ENCODE results near the gene SLC17A2.

Gene SLC17A2

GRCh38 chr6:25952535-25952934 lies 22.0 kb upstream of the SLC17A2 start:
- H3K4me3 ChIP-seq (ENCODE audit: low read depth, low read length) = no peak overlapping the region

GRCh38 chr6:25951296-25952032 lies 21.0 kb upstream of the SLC17A2 start:
- Histone ChIP-seq H3K4me1 (ENCODE audit: control insufficient read depth, insufficient read depth, low read length) (no peaks in the 10 kb centered on the region), H3K9me3 (ENCODE audit: control insufficient read depth, insufficient read depth, low read depth, low read length) (no peaks in the 10 kb centered on the region), H3K27ac (ENCODE audit: extremely low read depth, low read depth, low read length) (no peak overlapping the region), H3K36me3 (ENCODE audit: control insufficient read depth in 2 of 2, insufficient read depth in 1 of 2, low read length in 2 of 2) (no peaks in the 10 kb centered on the region), H3K4me3 (ENCODE audit: low read depth, low read length) (no peak overlapping the region)
- POLR2A ChIA-PET = no interaction called here
- CTCF ChIA-PET = interaction anchor here (0.6 to 1.2 kb wide), 2 partner anchors 51 to 562 kb away, joined by 3 read pairs; no protein-coding TSS in a partner anchor
- no peak for TF ChIP-seq ZNF426 (tag by site-specific recombination; IDR thresholded peaks at IDR 0.05)
- no peak for TF ChIP-seq ZNF335 (tag by site-specific recombination; conservative IDR thresholded peaks at IDR 0.05)
- TF ChIP-seq ZNF792 (tag by site-specific recombination; IDR thresholded peaks at IDR 0.05) = no peak
- TF ChIP-seq ZBTB10 (tag by site-specific recombination; IDR thresholded peaks at IDR 0.05) = no peak
- TF ChIP-seq ZNF513 (tag by site-specific recombination; IDR thresholded peaks at IDR 0.05) = no peak
- no peak for TF ChIP-seq ZNF776 (tag by site-specific recombination; IDR thresholded peaks at IDR 0.05; ENCODE audit: borderline replicate concordance)
- no peak for TF ChIP-seq BCL11A (tag by site-specific recombination; IDR thresholded peaks at IDR 0.05; ENCODE audit: low read depth)
- TF ChIP-seq BCL6B (tag by site-specific recombination; IDR thresholded peaks at IDR 0.05) = no peak

More at GRCh38 chr6:25952535-25952934, 22.0 kb upstream of the SLC17A2 start:
- no peaks in the 10 kb centered on the region for H3K36me3 ChIP-seq (ENCODE audit: control insufficient read depth in 2 of 2, insufficient read depth in 1 of 2, low read length in 2 of 2)
- H3K27ac ChIP-seq (ENCODE audit: extremely low read depth, low read depth, low read length) = no peak overlapping the region
- POLR2A ChIA-PET = no interaction called here
- CTCF ChIA-PET = interaction anchor here (0.6 to 1.2 kb wide), 3 partner anchors 10 to 158 kb away, joined by 3 to 5 read pairs (median 3); no protein-coding TSS in a partner anchor
- H3K4me1 ChIP-seq (ENCODE audit: control insufficient read depth, insufficient read depth, low read length) = no peaks in the 10 kb centered on the region
- no peaks in the 10 kb centered on the region for H3K9me3 ChIP-seq (ENCODE audit: control insufficient read depth, insufficient read depth, low read depth, low read length)
- TF ChIP-seq ZNF266 (tag by site-specific recombination; IDR thresholded peaks at IDR 0.05; ENCODE audit: low read depth) = no peak
- TF ChIP-seq ZNF184 (tag by site-specific recombination; IDR thresholded peaks at IDR 0.05) = no peak
- TF ChIP-seq ZFHX2 (tag by site-specific recombination; conservative IDR thresholded peaks at IDR 0.05) = no peak
- TF ChIP-seq SP7 (tag by site-specific recombination; IDR thresholded peaks at IDR 0.05) = no peak
- TF ChIP-seq ZBTB20 (tag by site-specific recombination; IDR thresholded peaks at IDR 0.05) = no peak
- TF ChIP-seq ZFP69B (tag by site-specific recombination; IDR thresholded peaks at IDR 0.05) = no peak
- TF ChIP-seq ZBTB11 (tag by site-specific recombination; conservative IDR thresholded peaks at IDR 0.05; ENCODE audit: low read depth) = no peak
- TF ChIP-seq ZNF473 (tag by site-specific recombination; IDR thresholded peaks at IDR 0.05) = no peak
